GM21360 (cell line): ENCODE measurements around the gene PAFAH1B1.
A peak's percentile ranks its signal among the peaks of the same experiment; 100 is the strongest.

Source experiments
- ATAC-seq: cut with Tn5 transposase; IDR thresholded peaks from one replicate; pipeline ENCODE4 v1.9.1; 2021; ENCODE audit warnings: mild to moderate bottlenecking, moderate library complexity; ENCODE audit not compliant: unreplicated experiment

Gene PAFAH1B1

DNA sequence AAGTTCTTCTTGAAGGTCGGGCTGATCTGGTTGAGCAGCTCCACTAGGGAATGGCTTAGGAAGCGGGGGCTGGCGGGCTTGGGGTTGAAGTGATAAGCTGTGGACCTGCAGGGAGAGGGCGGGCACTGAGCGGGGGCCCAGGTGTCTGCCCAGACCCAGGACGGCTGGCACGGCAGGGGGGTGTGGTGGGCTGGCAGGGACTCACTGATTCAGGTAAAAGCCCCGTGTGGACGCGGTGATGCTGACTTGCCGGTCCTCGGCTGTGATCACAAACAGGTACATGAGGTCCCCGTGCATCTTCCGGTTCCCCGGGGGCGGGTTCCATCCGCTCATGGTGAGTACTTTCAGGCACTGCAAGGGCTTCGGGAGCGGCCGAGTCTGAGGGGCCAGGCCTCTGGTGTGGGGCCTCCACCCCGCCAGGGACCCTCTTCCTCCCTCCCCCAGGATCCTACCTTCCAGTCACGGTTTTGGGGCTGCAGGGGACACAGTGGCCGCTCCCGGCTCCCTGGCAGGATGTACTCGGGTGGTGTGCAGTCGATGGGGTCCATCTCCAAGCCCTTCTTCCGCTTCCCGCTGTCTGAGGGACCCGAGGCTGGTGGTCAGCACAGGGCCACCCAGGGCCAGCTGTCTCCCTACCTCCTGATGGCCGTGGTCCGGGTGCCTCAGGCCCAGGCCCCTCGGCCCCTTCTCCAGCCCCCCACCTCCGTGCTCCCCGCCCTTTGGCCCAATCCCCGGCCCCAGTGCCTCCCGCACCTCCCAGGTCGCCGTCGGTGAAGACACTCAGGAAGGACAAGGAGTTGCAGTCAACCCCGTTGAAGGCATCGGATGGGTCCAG lies 107.9 kb downstream of the PAFAH1B1 start:
- no peak for ATAC-seq

DNA sequence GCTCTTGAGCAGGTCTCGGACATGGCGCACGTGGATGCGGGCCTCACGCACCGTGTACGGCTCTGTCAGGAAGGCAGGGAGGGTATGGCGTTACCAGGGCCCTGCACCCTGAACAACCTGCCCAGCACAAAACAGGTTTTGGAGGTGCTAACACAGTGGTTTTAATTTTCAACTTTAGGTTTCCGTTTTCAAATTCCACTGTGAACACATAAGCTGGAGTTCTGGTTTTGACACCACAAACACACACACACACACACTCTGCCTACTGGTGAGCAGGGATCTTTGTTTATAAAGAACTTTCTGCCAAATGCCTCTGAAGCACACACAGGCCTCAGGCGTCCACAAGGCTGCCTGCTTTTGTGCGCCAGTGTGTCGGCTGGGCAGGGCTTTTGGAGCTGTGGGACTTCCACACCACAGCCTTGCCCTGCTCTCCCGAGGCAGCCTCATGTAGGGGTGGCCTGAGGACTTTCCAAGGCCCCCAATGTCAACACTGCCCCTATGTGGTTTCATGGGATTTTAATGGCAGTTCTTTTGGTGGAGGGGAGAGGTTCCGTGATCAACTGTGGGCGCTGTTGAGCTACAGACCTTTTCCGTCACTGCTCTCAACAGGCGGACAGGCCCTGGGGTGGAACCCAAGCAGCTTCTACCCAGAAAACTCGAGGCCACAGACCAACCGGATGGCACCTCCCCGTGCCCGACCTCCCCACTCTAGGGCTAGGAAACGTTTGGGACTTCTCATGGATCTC lies 108.7 kb downstream of the PAFAH1B1 start:
- no peak for ATAC-seq

DNA sequence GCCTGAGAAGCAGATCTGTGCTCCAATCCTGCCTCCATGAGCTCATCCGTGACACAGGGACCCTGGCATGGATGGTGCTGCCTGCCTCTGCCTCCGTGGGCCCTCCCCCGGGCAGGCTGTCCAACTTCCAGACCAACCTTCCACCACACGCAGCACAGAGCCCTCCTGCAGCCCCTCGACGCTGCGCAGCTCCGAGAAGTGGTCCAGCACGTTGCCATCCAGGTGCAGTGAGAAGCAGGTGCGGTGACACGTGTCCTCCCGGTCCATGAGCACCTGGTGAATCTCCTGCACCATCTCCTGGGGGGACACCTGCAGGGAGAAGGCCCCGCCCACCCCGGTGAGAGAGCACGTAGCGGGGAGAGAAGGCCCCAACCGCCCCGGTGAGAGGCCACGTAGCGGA lies 109.7 kb downstream of the PAFAH1B1 start:
- no peak for ATAC-seq

DNA sequence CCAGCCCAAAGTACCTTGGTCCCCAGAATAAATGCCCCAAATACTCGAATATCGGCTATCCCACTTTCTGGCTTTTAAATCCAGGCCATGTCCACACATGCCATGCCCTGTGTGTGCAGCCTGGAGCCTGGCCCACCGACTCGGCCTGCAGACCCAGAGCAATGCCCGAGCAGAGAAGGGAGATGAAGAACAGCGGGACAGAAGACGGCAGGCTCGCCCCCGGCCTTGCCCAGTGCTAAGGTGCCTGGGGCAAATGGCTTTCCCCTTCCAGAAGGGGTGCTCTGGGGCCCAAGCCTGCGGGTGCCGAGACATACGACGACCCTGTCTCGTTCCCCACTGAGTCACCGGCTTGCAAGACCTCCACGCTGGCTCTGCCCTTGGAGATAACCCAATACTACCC lies 110.2 kb downstream of the PAFAH1B1 start:
- no peak for ATAC-seq

DNA sequence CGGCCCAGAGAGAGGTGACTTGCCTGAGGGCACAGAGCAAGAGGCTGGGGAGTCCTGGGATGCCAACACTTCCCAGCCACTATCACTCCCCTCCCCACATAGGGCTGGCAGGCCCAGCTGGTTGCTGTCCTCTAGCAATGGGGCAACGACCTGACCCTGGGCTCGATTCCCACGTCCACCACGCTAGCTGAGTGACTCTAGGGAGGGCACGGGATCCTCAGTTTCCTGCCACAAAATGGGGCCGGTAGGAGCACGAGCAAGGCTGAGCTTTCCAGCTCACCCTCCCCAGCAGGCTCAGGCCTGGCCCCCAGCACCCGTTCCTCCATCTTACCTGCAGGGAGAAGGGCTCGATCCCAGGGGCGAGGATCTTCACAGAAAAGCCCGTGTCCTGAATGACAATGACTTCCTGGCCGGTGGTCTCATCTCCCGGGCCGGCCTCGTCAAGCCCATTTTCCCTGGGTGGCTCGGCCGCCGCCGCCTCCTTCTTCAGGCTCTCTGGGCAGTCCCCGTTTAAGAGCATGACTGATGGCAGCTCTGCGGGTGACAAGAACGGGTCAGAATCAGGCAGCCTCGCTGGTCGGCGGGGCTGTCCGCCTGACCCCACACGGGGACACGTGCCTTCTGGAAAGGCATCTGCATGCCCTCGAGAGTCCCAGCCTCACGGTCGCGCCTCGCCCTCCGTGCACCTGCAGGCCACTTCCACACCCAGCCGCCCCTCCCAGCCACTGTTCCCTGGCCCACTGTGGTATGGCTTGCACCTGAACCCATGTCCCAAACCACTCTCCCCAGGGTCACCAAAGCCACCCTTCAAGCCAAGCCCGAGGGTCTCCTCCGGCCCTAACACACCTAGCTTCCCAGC lies 110.8 kb downstream of the PAFAH1B1 start:
- no peak for ATAC-seq

DNA sequence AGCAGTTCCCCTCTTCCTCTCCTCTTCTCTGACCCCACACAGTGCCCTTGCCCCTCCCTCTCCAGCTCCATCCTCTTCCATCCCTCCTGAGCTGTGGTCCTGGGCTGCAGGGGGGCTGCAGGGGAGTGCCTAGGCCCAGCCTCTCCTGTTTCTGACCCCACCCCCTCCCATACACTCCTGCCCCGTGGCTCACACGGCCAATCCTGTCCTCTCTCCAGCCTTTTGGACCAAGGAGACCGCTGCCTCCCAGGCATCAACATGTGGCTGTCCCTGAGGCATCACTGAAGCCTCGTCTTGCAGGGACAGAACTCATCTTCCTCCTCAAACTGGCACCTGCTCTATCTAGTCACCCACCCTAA lies 111.4 kb downstream of the PAFAH1B1 start:
- ATAC-seq = no peak

DNA sequence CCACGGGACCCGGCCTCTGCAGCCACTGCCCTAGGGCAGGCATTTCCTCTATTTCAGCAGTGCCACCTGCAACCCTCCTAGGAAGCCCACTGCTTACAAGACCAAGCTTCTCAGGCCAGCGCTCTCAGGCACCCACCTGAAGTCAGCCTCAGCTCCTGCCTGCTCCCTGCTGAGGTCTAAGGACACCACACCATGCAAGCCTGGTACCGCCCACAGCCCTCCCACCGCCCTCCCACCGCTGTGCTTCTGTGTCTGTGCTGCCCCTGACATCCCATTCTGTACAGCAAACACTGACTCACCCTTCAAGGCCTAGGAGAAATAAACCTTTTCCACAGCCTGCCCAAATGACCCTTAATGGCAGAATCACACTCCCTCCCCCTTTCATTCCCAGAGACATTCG lies 111.8 kb downstream of the PAFAH1B1 start:
- no peak for ATAC-seq

DNA sequence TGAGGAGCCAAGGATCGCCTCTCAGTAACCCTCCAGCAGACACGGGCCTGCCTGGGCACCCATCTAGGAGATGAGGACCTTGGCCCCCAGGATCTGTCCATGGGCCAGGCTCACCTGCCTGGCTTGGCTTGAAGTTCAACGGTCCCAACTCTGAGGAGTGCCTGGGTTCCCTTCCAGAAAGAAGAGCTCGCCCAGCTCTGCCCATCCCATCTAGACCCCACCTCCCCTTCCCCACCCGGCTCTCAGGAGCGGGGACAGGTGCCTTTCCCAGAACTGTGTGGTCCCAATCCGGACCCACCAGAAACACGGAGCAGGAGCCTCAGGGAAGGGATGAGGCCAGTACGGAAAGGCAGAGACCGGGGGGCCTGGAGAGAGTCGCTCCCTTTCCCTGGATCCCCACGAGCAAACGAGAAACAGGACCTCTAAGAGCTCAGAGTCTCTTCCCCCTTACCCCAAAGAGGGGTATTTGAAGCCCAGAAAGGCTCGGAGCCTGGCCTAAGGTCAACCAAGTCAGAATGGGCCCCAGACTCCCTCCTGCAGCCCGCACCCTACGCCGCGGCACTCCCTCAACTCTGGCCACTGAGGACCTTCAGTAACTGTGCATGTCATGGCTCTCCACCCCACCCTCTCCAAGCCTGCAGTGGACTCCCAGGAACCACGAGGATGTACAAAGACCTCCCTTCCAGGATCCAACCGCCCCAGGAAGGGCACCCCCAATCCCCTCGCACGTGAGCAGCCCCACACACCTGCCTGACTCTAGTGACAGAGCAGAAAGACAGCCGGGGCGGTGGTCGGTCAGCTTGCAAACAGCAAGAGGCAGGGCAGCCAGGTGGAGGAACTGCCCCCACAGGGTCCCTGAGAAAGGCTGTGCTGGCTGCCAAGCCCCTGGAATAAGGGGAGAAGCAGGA lies 112.7 kb downstream of the PAFAH1B1 start:
- ATAC-seq = no peak

DNA sequence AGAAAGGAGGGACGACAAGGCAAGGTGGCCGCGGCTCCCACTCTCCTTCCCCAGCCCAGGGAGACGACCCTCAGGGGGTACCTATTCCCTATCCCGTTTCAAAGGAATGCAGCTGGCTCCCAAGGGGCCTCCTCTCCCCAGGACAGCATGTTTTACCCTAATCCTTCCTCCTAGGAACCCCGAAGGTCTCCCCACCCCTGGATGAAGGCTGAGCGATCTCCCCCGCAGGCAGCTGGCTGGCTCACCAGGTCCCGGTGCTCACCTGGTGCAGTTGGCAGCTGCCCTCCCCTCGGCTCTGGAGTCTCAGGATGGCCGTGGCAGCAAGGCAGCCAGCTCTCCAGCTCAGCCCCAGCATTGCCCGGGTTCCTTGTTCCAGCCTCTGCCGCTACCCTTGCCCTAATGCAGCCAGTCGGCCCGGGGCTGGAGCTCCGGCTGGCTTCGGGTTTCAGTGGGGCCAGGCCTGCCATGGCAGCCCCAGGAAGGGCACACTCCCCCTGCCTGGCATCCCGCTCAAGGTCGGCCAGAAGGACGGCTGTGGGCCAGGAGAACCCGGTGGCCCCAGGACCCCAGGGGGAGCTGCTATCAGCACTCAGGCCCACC lies 113.6 kb downstream of the PAFAH1B1 start:
- no peak for ATAC-seq

DNA sequence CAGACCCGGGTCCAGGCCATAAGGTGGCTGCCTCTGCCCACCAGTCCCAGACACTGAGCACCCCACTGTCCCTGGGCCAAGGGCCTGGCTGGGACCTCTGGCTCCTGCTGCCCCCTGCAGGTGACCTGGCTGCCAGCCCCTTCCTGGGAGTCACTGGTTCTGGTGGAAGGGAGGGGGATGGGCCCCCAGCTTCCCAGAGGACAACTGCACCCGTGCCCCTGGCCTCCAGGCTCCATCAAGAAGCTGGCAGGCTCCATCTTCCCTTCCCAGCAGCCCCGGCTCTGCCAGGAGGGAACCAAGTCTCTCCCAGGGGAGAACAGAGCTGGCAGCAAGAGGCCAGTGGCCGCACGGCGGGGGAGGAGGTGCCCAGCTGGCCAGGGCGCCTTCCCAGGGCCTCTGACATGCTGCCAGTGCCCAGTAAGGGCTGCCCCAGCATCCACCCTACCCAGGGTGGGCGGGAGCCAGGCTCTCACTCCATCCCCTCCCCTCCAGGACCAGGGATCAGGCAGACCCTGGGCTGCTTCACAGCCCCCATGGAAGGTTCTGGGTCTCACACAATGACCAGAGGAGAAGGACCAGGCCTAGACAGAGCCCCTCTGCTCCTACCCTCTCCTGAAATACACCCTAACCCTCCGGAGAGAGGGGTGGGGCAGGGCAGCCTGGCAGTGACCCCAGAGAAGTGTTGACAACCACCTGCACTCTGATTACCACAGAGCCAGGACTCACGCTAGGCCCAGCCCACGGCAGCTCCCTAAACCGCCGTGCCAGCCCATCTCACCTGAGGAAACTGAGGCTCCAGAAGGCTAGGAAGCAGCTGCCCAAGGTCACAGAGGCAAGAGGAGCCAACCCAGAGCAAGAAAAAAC lies 114.5 kb downstream of the PAFAH1B1 start:
- ATAC-seq = no peak

DNA sequence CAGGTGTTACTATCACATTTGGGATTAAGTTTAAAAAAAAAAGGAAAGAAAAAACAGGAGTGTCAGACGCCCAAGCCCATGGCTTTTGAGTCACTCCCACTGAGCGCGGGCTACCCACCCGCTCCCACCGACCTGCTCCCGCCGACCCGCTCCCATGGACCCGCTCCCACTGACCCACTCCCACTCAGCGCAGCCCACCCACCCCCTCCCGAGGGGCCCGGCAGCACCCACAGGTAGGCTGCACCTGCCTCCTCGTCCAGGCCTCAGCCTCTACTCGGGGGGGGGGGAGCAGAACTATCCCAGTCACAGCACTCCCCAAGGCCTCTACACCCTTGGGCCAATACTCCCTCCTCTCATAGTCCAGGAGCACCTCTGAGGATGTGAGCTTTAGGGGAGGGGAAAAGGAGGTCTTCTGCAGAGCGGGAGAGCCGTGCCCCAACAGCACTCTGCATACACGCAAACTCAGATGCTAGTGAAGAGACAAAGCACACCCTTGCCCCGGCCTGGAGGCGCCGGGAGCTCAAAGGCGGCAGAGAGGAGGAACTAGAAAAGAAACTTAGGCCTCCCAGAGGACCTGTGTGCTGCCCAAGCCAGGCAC lies 115.2 kb downstream of the PAFAH1B1 start:
- ATAC-seq = no peak

DNA sequence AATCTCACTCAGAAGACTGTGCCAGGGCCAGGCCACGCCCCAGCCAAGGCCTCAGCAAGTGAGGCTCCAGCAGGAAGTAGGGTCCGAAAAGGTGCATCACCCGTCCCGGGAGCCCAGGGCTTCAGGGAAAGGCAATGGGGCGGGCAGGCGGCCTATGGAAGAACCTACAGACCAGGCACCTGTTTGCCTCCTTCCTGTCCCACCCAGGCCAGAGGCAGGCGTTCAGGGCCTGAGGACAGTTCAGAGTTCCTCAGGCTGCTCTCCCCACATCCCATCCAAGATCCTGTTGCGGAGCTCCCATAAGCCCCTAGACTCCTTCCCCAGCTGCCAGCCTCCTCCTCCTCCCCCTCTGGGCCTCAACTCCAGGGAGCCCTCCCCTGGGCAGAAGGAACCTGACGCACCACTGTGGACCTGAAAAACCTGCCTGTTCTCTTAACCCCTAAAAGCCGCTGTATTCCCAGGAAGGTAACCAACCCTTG lies 115.8 kb downstream of the PAFAH1B1 start:
- ATAC-seq = no peak

DNA sequence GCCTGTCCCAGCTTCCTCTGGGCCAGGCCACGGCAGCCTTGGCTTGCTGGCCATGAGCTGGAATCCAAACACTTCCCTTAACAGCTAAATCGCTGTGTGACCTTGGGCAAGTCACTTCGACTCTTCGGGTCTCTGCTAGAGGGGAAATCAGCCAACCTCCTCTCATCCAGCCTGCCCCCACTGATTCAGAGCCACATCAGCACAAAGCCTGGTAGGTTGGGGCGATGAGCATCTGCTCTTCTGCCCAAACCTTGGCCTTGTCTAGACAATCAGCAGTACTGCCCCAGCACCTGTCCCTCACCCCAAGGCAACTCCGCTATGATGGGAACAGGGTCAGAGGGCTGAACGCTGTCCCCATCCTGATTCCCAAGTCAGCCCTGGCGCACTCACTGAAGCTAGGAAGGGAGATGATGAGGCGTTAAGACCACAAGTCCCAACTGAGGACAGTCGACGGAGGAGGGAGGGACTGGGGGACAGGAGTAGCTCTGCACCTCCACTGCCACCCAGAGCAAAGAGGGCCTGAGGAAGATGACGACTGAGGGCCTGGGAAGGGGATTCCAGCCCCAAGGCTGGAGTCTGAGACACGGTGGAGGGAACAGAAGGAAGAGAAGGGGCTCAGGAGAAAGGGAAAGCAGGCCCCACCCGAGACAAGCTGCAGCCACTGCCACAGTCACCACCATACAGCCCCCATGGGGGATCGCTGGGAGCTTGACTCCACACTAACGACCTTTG lies 116.8 kb downstream of the PAFAH1B1 start:
- ATAC-seq = no peak

DNA sequence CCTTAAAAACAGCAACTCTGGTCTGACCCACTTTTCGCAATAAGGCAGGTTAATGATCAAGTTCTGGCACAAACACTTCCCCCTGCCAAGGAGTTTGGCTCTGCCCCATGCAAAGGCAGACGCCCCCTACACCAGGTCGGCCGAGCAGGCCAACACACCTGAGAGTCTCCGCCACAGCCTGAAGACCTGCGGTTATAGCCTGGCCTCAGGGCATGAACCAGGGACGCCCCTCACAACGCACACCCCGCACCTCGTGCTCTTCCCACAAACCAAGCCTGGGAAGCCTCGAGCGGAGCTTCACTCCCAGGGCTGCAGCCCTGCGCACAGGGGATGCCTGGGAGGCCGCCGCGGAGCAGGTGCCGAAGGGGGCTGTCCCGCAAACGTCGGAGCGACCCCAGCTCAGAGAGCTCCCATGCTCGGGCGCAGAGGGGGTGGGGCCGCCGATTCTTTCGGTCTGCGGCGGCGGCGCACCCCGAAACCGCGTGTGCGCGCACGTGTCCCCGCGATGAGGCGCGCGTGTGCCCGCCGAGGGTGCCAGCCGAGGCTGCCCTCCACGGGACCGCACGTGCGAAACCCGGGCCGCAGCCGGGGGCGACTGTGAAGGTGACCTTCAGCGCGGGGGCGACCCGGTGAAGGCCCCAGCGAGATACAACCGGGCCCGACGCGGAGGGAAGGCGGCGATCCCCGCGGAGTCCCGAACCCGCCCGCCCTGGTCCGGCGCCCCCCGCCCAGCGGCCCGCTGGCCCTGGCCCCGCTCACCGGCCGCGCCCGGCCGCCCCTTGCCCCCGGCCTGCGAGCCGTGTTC lies 117.6 kb downstream of the PAFAH1B1 start:
- peak; percentile 24 for ATAC-seq

DNA sequence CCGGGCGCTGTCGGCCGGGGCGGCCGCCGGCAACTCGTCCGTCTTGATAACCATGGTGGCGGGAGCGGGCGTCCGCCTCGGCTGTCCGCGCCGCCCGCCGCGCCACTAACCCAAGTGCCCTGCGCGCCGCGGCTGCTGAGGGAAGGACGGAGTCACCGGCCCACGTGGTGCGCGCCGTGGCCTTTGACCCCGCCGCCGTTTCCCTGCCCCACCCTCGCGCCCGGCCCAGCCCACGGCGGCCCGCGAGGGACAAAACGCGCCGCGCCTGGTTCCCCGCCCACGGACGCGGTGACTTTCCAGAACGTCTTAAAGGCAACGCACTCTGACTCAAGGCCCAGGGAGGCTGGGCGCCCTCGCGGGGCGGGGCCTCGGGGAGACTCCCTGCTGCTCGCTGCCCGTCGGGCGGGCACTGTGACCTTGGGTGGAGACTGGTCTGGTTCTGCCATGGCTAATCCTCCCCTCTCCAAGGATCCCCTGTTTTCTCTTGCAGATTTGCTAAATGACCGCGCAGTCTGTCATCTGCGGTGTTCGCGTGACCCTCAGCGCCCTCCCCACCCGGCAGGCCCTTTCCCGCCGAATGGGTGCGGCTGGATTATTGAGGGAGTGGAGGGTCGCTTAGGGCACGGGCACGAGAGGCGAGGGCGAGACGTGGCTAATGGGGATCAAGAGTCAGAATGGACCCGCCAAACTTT lies 118.3 kb downstream of the PAFAH1B1 start, which contains the start of gene CLUH:
CLUH (minus strand) TSS at position 157 of the 692 bp plus-strand sequence; CDS start at position 54, 103 bp downstream.
- ATAC-seq = peak; percentile 68

DNA sequence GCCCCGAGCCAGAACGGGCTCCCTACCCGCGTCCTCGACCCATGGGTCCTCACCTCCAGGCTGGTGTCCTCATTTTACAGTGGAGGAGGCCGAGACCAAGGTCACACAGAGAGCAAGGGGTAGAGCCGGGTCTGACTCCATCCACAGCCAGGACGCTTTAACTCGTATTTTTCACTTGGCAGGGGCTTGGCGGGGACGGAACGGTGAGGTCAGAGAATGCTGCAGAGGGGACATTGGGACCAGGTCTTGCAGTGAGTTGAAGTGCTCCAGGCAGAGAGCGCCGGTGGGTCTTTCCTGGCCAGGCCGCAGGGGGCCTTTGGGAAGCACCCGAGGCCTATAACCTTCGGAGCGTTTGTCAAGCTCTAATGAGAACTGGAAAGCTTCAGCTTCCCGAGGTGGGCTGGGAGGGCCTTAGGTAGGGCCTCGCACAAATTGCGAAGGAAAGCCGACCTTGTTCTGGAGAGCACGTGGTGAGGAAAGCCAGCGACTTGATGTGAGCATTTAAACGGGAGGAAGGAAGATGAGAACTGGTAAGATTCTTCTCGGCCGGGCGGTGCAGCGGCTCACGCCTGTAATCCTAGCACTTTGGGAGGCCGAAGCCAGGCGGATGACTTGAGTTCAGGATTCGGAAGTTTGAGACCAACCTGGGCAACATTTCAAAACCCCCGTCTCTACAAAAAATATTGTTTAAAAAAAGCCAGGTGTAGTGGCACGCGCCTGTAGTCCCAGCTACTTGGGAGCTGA lies 119.0 kb downstream of the PAFAH1B1 start:
- ATAC-seq = no peak
